Kidney capillary endothelial cell (primary cell): ENCODE measurements around the gene CIBAR2.
A peak's percentile ranks its signal among the peaks of the same experiment; 100 is the strongest.
"Not testable (repeated sequence)": the region's sequence is repeated elsewhere in the genome, so short reads cannot be mapped to it uniquely, and the experiment has no call there.

Source experiments
- DNase-seq: peaks from one replicate; pipeline ENCODE4 v3.0.0-alpha.2; 2018; ENCODE audit warnings: low spot score

The CIBAR2 gene

DNA sequence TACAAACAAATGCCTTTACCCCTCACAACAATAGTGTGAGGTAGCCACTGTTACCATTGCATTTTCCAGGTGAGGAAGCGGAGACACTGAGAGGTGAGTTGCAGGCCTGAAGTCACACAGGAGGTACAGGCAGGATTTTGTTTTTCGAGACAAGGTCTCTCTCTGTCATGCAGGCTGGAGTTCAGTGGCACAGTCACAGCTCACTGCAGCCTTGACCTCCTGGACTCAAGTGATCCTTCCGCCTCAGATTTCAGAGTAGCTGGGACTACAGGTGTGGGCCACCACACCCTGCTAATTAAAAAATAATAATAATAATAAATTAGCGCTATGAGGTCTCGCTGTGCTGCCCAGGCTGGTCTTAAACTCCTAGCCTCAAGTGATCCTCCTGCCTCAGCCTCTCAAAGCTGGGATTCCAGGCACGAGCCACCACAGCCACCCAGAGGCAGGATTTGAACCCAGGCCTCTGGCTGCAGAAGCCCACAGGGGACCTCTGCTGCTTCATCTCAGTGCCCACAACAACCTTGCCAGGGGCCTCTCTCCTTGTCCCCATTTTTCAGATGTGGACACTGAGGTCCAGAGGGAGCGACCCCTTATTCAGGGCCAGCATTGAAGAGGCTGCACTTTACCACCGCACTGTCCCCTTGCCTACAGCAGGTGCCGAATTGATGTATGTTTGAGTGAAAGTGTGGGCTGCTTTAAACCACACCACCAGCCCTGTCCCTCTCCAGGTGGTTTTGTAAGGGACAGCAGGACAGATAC is 16.0 kb upstream of the CIBAR2 start:
- no peak for DNase-seq

DNA sequence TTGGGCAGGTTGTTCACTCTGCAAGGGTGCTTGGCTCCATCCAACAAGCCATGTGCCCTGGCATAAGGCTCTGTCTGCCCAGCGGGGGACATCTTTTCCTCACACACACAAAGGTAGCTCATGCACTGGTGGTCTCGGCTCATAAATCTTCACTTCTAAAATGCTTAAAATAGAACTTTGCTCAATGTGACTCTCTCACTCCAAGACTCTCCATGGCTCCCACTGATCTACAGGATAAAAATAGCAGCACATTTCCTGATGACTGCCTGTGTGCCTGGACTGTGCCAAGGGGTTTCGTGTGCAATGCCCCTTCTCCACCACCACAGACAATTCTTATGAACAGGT is 15.1 kb upstream of the CIBAR2 start:
- DNase-seq, result no peak

DNA sequence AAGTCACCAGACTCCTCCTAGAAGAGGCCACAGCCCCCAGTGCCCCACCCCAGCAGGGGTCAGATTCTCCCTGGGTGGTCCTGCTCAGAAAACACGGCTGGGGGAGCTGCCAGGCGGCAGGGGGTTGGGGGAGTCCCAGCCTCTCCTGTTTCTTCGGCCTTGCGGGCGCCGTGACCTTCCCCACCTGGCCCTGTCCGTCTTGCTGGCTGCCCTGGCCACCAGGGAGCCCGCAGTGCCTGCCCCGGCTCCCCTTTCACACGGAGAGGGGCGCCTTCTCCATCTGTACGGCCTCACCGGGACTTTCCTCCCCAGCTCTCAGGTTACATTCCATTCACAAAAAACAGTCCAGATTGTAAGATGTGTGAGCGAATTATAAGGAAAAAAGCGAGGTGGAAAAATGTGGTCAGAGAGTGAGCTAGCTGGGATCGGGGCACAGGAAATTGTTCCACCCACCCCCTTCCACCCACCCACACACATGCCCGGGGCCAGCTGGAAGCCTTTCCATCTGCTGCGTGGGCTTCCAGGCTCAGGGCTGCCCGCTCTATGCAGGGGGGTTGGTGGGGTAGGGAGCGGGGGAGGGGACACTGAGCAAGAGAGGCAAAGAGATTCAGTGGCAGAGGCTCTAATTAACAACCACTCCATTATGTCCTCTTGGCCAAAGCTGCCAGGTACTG is 14.6 kb upstream of the CIBAR2 start:
- DNase-seq, result no peak

DNA sequence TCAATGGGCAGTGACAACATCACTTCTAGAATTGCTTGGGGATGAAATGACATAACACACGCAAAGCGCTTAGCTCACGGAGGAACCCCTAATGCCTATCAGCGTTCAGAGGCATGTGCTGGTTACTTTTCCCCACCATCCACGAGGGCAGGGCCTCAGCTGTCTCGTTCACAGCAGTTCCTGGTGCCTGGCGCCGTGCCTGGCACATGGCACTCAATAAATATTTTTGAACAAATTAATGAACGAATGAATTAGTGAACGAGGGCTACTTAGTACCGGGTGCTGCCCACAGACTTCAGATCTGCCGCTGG is 14.1 kb upstream of the CIBAR2 start:
- no peak for DNase-seq

DNA sequence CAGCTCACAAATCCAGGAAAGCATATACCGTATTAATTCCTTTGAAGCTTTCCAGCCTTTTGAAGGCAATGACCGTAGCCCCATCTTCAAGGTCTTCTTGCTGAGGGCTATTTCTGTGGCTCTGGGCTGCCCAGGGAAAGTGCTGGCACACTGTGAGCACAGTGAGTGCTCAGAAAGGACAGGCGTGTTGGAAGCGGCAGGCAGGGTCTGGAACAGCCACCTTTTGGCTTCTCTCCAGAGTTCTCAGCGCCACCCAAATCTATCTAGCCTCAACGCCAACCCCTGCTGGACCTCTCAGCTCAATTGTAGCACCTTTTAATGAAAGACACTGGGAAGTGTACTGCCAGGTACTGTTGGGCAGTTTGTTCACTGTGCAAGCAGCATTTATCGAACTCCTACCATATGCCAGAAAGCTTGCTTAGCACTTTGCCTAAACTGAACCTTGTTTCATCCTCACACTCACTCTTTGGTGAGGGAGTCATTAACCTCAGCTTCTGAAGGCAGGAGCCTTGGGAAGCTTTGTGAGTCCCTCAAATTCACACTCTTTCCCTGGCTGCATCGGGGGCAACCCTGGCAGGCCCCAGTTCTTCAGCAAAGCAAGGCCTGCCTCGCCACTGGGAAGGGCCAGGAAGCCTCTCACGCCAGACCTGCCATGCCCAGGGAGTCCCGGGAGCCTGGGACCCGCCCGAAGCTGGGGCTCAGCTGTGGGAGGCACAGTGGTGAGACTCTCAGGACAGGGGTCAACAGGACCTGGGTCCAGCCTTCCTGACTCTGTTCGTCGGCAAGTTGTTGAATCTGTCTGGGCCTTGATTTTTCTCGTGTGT is 13.5 kb upstream of the CIBAR2 start:
- no peak for DNase-seq

DNA sequence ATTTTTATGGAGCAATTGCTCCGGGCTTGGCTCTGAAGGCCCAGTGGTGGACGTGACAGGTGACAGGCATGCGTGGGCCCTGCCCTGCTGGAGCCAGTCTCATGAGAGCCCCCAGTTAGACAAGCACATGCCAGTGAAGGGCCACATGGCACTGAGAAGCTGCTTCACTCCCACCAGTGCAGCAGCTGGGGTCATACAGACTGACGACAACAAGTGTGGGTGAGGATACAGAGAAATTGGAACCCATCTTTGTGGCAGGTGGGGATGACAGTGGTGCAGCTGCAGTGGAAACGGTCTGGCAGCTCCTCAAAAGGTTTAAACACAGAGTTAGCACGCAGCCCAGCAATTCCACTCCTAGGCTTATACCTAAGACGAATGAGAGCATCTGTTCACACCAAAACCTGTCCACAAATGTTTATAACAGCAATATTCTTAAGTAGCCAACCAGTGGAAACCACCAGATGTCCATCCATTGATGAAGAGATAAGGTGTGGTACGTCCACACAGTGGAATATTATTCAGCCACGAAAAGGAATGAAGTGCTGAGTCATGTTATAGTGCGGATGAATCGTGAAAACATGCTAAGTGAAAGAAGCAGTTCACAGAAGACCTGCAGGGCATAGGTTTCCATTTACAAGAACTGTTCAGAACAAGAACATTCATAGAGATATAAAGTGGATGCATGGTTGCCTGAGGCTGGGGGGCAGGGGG is 12.5 kb upstream of the CIBAR2 start:
- DNase-seq, result no peak

DNA sequence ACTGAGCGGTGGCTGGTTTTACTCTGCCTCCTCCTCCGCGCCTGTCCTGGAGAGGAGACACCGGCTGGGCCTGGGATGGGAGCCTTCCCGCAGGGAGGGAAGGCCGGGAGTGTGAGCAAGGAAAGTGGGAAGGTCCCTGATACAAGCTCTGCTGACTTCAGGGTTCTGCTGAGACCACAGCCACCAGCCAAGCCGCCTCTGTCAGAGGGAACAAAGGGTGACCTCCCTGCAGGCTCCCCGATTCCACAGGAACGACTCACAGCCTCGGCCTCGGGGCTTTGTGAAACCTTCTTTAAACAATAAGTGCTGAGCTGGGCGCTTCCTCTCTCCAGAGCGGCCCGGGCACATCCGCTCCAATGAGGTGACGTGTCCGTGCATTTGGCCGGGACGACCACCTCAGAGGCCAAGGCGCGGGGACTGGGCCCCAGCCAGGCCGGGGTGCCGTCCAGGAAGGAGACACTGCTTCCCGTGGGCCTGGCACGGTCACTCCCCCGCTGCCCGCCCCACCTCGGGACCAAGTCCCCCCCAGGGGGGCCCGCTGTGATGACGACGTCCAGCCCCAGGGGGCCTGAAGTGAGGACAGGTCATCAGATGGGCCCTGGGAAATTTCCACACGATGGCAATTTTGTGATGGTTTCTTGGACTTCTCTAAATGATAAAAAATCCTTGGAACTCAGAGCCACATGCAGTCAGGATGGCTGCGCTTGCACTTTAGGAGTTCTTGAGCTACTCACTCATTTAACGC is 11.8 kb upstream of the CIBAR2 start:
- peak; percentile 92 for DNase-seq

DNA sequence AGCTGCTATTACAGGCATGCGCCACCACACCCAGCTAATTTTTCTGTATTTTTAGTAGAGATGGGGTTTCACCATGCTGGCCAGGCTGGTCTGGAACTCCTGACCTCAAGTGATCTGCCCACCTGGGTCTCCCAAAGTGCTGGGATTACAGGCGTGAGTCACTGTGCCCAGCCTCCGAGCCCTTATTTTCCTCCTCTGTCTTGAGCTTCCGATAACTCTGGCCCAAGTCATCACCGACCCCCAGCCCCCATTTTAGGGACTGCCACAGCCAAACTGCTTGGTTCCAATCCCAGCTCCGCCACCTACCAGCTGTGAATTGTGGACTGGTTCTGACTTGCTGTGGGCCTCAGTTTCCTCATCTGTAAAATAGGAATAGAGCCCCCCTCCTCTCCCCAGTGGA is 11.2 kb upstream of the CIBAR2 start:
- DNase-seq, result not testable (repeated sequence)

DNA sequence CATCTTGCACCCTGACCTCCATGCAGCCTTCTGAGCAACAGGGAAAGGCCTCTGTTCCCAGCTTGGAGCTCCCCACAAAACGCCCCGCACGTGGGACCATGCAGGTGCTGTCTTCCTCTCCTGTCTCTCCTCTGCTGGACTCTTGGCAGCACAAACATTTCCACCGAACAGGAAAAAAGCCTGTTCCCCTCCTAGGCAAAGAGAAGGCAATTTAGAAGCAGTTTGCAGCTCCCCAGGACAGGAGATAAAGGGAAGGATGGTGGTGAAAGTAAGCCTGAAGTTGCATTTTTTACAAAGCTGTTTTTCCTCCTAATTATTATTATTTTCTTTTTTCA is 7.7 kb upstream of the CIBAR2 start:
- no peak for DNase-seq

DNA sequence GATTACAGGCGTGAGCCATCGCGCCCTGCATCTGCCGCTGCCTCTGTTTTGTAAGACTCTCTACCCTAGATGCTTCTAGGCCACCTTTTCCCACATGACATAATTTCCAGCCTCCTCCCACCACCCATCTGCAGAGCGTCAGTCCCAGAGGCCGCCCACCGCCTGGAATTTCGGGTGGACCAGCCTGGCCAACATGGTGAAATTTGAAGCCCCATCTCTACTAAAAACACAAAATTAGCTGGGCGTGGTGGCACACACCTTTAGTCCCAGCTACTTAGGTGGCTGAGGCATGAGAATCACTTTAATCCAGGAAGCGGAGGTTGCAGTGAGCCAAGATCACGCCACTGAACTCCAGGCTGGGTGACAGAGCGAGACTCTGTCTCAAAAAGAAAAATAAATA is 5.1 kb upstream of the CIBAR2 start:
- no peak for DNase-seq

DNA sequence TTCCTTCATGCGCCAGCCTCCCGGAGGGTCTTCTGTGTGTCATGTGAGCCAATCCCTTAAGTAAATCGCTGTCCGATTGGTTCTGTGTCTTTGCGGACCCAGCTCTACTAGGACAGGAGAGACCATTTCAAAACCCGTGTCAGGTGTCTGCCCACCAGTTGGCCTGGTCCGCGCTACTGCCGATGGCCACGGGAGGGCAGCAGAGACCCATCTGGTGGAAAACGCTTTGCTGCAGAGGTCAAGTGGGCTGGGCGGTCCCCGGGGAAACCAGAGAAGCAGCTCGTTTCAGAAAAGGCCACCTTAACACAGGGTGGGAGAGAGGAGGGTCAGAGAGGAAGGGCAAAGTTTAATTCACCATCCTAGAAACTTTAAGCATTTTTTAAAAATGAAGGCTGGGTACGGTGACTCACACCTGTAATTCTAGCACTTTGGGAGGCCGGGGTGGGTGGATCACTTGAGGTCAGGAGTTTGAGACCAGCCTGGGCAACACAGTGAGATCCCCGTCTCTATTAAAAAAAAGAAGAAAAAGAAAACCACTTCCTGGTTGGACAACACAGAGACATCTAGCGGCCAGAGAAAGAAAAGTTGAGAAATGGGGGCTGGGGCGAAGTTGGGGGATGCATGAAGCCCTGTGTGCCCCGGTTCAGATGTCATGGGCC is 2.8 kb upstream of the CIBAR2 start:
- peak; percentile 82 for DNase-seq

DNA sequence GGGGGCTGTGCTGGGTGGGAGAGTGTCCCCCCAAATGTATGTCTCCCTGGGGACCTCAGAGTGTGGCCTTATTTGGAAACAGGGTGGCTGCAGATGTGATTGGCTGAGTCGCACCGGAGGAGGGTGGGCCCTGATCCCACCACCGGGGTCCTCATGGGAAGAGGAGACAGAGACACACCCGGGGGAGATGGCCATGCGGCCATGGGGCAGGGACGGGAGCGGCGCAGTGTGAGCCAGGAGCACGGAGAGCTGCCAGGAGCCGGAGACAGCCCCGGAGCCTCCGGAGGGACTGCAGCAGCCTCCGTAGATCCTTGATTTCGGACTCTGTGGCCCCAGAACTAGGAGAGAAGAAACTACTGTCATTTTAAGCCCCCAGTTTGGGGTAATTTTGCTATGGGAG is 1.6 kb upstream of the CIBAR2 start:
- DNase-seq, result no peak

DNA sequence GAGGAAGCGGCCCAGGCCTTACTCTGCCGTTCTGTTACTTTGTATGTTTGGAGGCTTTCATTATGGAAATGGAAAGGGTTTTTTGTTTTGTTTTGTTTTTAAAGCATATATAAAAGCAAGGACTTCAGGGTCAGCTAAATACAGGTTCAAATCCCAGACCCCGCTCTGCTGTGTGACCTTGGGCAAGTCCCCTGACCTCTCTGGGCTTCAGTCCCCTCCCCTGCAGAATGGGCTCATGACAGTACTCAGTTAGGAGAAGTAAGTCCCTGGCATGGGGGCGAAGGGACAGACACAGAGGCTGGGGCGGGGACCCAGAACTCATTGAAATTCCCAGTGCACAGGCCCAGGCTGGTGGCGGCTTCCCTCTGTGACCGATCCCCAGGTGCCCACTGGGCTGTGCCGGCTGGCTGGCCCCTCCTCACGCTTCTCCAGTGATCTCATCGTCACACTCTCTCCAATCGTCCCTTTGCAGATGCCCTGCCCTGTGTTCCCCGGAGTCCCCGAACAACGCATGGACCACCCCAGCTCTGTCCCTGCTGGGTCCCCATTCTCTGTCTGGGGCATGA is 979 bp upstream of the CIBAR2 start:
- DNase-seq, result no peak

DNA sequence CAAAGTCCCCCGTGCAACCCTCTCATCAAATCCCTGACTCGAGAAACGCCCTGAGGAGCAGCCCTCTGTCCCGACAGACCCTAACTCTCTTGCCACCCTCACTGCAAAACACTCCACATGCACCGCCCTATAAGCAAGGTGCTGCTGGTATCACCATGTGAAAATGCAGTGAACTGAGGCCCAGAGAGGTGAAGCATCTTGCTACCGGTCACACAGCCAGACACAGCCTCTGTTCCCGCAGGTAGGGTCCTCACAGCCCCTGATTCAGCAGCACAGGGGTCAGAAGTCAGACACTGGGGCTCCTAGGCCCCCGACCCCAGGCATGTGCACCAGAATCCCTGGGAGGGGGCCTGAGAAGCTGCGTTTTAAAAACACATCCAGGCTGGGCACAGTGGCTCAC is 1.1 kb downstream of the CIBAR2 start:
- DNase-seq, result no peak

DNA sequence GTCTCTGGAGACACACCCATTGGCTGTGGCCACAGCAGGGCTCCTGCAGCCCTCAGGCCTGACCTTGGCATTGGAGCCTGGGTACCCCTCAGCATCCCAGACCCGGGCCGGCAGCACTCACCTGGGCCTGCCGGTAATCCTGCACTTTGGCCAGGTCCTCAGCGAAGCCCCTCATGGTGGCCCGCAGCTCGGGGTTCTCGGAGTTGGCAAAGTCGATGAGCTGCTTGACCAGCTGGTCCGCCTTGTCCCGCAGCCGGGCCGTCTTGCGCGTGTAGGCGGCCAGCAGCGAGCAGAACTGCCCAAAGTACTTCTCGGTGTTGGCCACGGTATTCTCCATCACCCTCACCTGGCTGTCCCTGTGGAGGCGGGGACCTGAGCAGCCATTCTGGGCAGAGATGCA is 2.2 kb downstream of the CIBAR2 start:
- DNase-seq, result no peak

DNA sequence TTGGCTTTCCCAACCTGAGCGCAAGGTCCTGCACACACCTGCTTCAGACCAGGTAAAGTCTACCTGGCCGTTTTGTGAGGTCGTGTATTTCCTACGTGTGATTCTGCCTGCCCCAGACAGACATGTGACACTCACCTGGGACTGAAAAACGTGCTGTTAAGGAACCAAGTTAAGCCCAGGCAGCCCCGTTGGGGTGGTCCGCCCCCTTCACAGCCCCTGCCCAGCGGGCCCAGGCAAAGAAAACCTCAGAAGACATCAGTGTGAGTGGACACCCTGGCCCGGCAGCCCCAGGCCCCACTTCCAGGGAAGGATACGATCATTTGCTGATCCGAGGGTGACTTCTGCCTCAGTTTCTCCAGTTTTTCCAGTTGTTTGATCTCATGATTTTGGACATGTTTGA is 4.7 kb downstream of the CIBAR2 start:
- no peak for DNase-seq

DNA sequence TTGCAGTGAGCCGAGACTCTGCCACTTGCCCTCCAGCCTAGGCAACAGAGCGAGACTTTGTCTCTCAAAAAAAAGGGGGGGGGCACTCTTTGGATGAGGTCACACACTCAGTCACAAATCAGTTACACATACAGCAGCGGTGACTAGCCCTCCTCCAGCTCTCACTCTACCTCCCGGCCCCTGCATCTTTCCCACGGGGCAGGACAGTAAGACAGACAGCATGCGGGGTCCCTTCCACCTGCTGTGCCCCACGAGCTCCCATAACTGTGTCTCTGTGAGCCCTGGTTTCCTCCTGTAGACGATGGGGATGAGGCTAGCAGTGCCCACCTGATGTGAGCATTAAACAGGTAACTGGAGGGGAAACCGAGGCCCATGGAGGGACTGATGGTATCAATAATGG is 5.2 kb downstream of the CIBAR2 start:
- DNase-seq, result no peak

DNA sequence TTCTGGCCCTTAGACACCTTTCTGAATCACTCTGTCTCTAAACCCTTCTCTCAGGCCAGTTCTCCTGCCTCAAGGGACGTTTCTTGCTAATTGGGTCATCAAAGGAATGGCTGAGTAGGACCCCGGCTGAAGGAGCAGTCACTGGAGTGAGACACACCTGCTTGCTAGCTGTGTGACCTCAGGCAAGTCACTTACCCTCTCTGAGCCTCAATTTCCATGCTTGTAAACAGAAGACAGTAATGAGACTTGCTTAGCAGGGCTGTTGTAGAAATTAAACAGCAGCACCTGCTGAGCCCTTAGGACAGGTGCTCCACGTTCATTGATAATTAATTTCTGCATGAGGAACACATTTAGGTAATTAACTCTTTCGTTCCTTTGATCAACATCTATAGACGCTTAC is 6.8 kb downstream of the CIBAR2 start:
- DNase-seq, result no peak

DNA sequence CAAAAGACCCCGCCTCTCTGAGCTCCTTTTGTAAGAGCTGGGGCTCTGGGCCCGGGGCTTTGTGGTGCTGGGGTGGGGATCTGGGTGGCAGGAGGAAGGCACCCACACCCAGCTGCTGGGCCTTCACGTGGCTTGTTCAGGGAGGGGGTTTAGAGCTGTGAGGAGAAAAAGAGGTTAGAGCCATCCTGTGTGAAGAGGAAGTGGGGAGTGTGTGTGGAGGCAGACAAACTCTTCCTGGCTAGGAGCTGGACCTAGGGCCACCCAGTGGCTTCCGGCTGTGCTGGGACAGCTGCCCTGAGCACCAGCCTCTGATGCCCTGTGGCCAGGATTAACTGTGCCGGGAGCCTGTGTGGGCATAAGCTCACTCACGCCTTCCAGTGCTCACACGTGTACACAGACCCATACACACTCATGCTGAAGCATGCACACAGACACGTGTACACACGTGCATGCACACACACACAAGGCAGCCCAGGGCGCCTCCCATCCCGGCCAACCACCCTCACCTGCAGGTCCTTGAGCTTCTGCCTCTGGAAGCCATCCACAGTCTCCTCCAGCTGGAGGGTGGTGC is 7.4 kb downstream of the CIBAR2 start:
- DNase-seq, result no peak

DNA sequence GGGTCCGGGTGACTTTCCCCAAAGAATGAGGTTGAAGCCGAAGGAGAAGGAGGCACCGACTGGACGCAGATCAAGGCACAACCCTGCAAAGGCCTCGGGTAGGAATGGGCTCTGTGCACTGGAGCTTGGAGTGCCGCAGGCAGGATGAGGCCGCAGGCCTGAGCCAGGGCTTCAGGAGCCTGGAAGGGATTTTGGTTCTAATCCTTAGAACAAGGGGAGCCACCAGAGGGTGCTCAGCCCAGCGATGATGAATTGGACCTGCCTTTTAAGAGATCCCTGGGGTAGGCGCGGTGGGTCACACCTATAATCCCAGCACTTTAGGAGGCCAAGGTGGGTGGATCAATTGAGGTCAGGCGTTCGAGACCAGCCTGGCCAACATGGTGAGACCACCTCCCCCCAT is 8.1 kb downstream of the CIBAR2 start:
- DNase-seq, result no peak
